Muscle layer of colon (tissue), 2 donors: ENCODE results near the gene PELI3.

ENCODE experiments used
- H3K27ac ChIP-seq: one replicate; pipeline ENCODE4 v1.7.0; 2013; ENCODE audit warnings: low read depth, mild to moderate bottlenecking, low read length, moderate library complexity
- H3K27me3 ChIP-seq, 2 donors: one replicate each; pipeline ENCODE4 v1.7.0; 2013; ENCODE audit warnings: low read length in 2 of 2, mild to moderate bottlenecking in 2 of 2; ENCODE audit not compliant: insufficient read depth in 2 of 2, control insufficient read depth in 1 of 2
- H3K36me3 ChIP-seq: one replicate; pipeline ENCODE4 v1.7.0; 2013; ENCODE audit warnings: mild to moderate bottlenecking, low read length; ENCODE audit not compliant: insufficient read depth
- H3K4me1 ChIP-seq: one replicate; pipeline ENCODE4 v1.7.0; 2013; ENCODE audit warnings: mild to moderate bottlenecking, low read length; ENCODE audit not compliant: insufficient read depth
- H3K4me3 ChIP-seq, 2 donors: one replicate each; pipeline ENCODE4 v1.7.0; 2013; ENCODE audit warnings: low read length in 2 of 2, low read depth in 1 of 2, mild to moderate bottlenecking in 1 of 2, moderate library complexity in 1 of 2
- H3K9ac ChIP-seq: one replicate; pipeline ENCODE4 v1.7.0; 2013; ENCODE audit warnings: low read length
- H3K9me3 ChIP-seq: one replicate; pipeline ENCODE4 v1.7.0; 2013; ENCODE audit warnings: mild to moderate bottlenecking, low read length
- donor health status: abdominal sarcoma.
- donor health status: Adenocarcinoma of cecum.

Gene PELI3

GRCh38 chr11:66466225-66467033, at the start of gene PELI3:
TSS of gene PELI3 (plus strand) at chr11:66466905. CDS start at chr11:66468129, 1,224 bp downstream.
- H3K4me3 ChIP-seq: peak within 1 kb of the TSS; percentile 83 to 86
- H3K27me3 ChIP-seq: no peaks in the 10 kb centered on the region

GRCh38 chr11:66417000-66417399, 49.7 kb upstream of the PELI3 start:
- Histone ChIP-seq H3K4me1 (peaks cover 58% of the 10 kb centered on the region), H3K4me3 (no peak overlapping the region), H3K9ac (no peak overlapping the region), H3K36me3 (peaks cover 14% of the 10 kb centered on the region), H3K9me3 (no peaks in the 10 kb centered on the region), H3K27ac (no peak overlapping the region), H3K27me3 (no peaks in the 10 kb centered on the region)

More at GRCh38 chr11:66466225-66467033, at the start of gene PELI3:
- Histone ChIP-seq H3K9ac (peak within 1 kb of the TSS; percentile 44), H3K4me1 (peaks cover 21% of the 10 kb centered on the region), H3K9me3 (no peaks in the 10 kb centered on the region), H3K36me3 (peaks cover 19% of the 10 kb centered on the region), H3K27ac (peak within 1 kb of the TSS; percentile 93)

GRCh38 chr11:66418168-66418985, 48.3 kb upstream of the PELI3 start:
- Histone ChIP-seq H3K9me3 (no peaks in the 10 kb centered on the region), H3K4me1 (peaks cover 45% of the 10 kb centered on the region), H3K27ac (no peak overlapping the region), H3K9ac (no peak overlapping the region), H3K27me3 (no peaks in the 10 kb centered on the region), H3K4me3 (no peak overlapping the region), H3K36me3 (peaks cover 28% of the 10 kb centered on the region)

- H3K9ac ChIP-seq: no peak overlapping the region
- no peaks in the 10 kb centered on the region for H3K27me3 ChIP-seq
- H3K4me1 ChIP-seq: peaks cover 40% of the 10 kb centered on the region
- H3K9me3 ChIP-seq: no peaks in the 10 kb centered on the region
- H3K27ac ChIP-seq: no peak overlapping the region
- H3K36me3 ChIP-seq: peaks cover 32% of the 10 kb centered on the region
- H3K4me3 ChIP-seq: no peak overlapping the region
Observed at GRCh38 chr11:66418986-66419308, 47.8 kb upstream of the PELI3 start.

- Histone ChIP-seq H3K36me3 (peaks cover 41% of the 10 kb centered on the region), H3K4me3 (peak overlapping the region in 1 of 2 donors; percentile 39), H3K27ac (no peak overlapping the region), H3K27me3 (no peaks in the 10 kb centered on the region), H3K9ac (no peak overlapping the region), H3K9me3 (no peaks in the 10 kb centered on the region), H3K4me1 (peaks cover 34% of the 10 kb centered on the region)
Observed at GRCh38 chr11:66419825-66420224, 46.9 kb upstream of the PELI3 start.

GRCh38 chr11:66420671-66421476, 45.8 kb upstream of the PELI3 start, which contains the start of gene NPAS4:
TSS of gene NPAS4 (plus strand) at chr11:66421035. CDS start at chr11:66421180, 145 bp downstream.
- no peak within 1 kb of the TSS for H3K27ac ChIP-seq
- peaks cover 34% of the 10 kb centered on the region for H3K4me1 ChIP-seq
- H3K36me3 ChIP-seq: peaks cover 52% of the 10 kb centered on the region
- H3K27me3 ChIP-seq: no peaks in the 10 kb centered on the region
- no peak within 1 kb of the TSS for H3K9ac ChIP-seq
- peak within 1 kb of the TSS in 1 of 2 donors; percentile 39 for H3K4me3 ChIP-seq
- no peaks in the 10 kb centered on the region for H3K9me3 ChIP-seq

- peaks cover 34% of the 10 kb centered on the region for H3K4me1 ChIP-seq
- H3K9me3 ChIP-seq: no peaks in the 10 kb centered on the region
- H3K27ac ChIP-seq: no peak overlapping the region
- H3K4me3 ChIP-seq: no peak overlapping the region
- no peak overlapping the region for H3K9ac ChIP-seq
- H3K36me3 ChIP-seq: peaks cover 54% of the 10 kb centered on the region
- H3K27me3 ChIP-seq: no peaks in the 10 kb centered on the region
Observed at GRCh38 chr11:66421492-66422205, 45.1 kb upstream of the PELI3 start.

- no peak overlapping the region for H3K4me3 ChIP-seq
- no peaks in the 10 kb centered on the region for H3K27me3 ChIP-seq
- H3K4me1 ChIP-seq: no peaks in the 10 kb centered on the region
- H3K9me3 ChIP-seq: no peaks in the 10 kb centered on the region
- H3K27ac ChIP-seq: no peak overlapping the region
- H3K36me3 ChIP-seq: peaks cover 50% of the 10 kb centered on the region
- H3K9ac ChIP-seq: no peak overlapping the region
Observed at GRCh38 chr11:66426314-66426713, 40.4 kb upstream of the PELI3 start.

GRCh38 chr11:66428933-66429332, 37.8 kb upstream of the PELI3 start:
- Histone ChIP-seq H3K4me3 (no peak overlapping the region), H3K36me3 (peaks cover 34% of the 10 kb centered on the region), H3K27me3 (no peaks in the 10 kb centered on the region), H3K9me3 (no peaks in the 10 kb centered on the region), H3K27ac (no peak overlapping the region), H3K4me1 (no peaks in the 10 kb centered on the region), H3K9ac (no peak overlapping the region)

- no peaks in the 10 kb centered on the region for H3K9me3 ChIP-seq
Observed at GRCh38 chr11:66429983-66430602, 36.6 kb upstream of the PELI3 start.

More at GRCh38 chr11:66429983-66430602, 36.6 kb upstream of the PELI3 start:
- H3K36me3 ChIP-seq: peaks cover 27% of the 10 kb centered on the region
- no peaks in the 10 kb centered on the region for H3K4me1 ChIP-seq
- H3K9ac ChIP-seq: no peak overlapping the region
- no peak overlapping the region for H3K4me3 ChIP-seq
- no peak overlapping the region for H3K27ac ChIP-seq
- H3K27me3 ChIP-seq: no peaks in the 10 kb centered on the region
